Measurements from ENCODE around the gene PRDM16.

DNA sequence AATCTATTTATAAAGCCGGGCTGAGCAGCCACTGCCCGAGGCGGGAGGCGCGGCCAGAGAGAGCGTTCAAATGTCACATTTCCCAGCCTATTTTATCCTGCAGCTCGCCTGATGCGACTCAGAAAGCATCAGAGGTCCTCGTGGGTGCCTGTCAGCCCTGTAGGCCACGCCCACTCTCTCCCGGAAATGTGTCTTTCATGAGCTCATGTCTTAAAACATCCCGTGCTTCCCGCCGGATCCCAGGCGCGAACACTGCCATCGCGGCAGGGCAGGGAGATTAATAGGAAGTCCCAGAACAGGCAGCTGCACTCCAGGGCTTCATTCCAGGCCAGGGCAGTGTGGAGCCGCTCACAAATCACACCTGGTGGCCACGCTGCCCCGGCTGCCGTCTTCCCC is 117.5 kb downstream of the PRDM16 start:
- TF ChIP-seq, protein P1, sequence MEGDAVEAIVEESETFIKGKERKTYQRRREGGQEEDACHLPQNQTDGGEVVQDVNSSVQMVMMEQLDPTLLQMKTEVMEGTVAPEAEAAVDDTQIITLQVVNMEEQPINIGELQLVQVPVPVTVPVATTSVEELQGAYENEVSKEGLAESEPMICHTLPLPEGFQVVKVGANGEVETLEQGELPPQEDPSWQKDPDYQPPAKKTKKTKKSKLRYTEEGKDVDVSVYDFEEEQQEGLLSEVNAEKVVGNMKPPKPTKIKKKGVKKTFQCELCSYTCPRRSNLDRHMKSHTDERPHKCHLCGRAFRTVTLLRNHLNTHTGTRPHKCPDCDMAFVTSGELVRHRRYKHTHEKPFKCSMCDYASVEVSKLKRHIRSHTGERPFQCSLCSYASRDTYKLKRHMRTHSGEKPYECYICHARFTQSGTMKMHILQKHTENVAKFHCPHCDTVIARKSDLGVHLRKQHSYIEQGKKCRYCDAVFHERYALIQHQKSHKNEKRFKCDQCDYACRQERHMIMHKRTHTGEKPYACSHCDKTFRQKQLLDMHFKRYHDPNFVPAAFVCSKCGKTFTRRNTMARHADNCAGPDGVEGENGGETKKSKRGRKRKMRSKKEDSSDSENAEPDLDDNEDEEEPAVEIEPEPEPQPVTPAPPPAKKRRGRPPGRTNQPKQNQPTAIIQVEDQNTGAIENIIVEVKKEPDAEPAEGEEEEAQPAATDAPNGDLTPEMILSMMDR (IDR thresholded peaks at IDR 0.05): no peak
- TF ChIP-seq, protein P2, sequence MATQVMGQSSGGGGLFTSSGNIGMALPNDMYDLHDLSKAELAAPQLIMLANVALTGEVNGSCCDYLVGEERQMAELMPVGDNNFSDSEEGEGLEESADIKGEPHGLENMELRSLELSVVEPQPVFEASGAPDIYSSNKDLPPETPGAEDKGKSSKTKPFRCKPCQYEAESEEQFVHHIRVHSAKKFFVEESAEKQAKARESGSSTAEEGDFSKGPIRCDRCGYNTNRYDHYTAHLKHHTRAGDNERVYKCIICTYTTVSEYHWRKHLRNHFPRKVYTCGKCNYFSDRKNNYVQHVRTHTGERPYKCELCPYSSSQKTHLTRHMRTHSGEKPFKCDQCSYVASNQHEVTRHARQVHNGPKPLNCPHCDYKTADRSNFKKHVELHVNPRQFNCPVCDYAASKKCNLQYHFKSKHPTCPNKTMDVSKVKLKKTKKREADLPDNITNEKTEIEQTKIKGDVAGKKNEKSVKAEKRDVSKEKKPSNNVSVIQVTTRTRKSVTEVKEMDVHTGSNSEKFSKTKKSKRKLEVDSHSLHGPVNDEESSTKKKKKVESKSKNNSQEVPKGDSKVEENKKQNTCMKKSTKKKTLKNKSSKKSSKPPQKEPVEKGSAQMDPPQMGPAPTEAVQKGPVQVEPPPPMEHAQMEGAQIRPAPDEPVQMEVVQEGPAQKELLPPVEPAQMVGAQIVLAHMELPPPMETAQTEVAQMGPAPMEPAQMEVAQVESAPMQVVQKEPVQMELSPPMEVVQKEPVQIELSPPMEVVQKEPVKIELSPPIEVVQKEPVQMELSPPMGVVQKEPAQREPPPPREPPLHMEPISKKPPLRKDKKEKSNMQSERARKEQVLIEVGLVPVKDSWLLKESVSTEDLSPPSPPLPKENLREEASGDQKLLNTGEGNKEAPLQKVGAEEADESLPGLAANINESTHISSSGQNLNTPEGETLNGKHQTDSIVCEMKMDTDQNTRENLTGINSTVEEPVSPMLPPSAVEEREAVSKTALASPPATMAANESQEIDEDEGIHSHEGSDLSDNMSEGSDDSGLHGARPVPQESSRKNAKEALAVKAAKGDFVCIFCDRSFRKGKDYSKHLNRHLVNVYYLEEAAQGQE (IDR thresholded peaks at IDR 0.05; ENCODE audit: low read depth, low read length): no peak
- TF ChIP-seq, protein P3, sequence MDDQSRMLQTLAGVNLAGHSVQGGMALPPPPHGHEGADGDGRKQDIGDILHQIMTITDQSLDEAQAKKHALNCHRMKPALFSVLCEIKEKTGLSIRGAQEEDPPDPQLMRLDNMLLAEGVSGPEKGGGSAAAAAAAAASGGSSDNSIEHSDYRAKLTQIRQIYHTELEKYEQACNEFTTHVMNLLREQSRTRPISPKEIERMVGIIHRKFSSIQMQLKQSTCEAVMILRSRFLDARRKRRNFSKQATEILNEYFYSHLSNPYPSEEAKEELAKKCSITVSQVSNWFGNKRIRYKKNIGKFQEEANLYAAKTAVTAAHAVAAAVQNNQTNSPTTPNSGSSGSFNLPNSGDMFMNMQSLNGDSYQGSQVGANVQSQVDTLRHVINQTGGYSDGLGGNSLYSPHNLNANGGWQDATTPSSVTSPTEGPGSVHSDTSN (IDR thresholded peaks at IDR 0.05): no peak
- TF ChIP-seq NFIC (IDR thresholded peaks at IDR 0.05; ENCODE audit: borderline replicate concordance) (no peak), TEAD4 (IDR thresholded peaks at IDR 0.05; ENCODE audit: borderline replicate concordance, insufficient read depth) (no peak), SMC3 (IDR thresholded peaks at IDR 0.05; ENCODE audit: low read depth, low read length) (no peak), FOXJ3 (CRISPR knock-in tag; IDR thresholded peaks at IDR 0.05) (no peak), GATA2 (CRISPR knock-in tag; IDR thresholded peaks at IDR 0.05) (no peak)
- TF ChIP-seq, protein P4, sequence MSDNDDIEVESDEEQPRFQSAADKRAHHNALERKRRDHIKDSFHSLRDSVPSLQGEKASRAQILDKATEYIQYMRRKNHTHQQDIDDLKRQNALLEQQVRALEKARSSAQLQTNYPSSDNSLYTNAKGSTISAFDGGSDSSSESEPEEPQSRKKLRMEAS (IDR thresholded peaks at IDR 0.05; ENCODE audit: low read depth): no peak

Measured in SK-N-SH (cell line).